Pulmonary artery endothelial cell (primary cell): Measurements from ENCODE around the gene HOXA13. TPM values are rescaled to one million over a fixed set of nuclear protein-coding genes. Genes with fewer than 3 reads are reported as not detected.

Experiments used
- DNase-seq: peaks from one replicate; pipeline ENCODE4 v3.0.0-alpha.2; 2011; ENCODE audit warnings: low read depth, low spot score
- total RNA-seq: library from RNA; depleted of rRNA; stranded (reverse); fragments of >200 nt; gene quantifications from 2 replicates; pipeline ENCODE4 v1.2.3, GENCODE V29; 2014

HOXA13 gene
- total RNA-seq, 1 donor from 2014 or later = not detected

DNA sequence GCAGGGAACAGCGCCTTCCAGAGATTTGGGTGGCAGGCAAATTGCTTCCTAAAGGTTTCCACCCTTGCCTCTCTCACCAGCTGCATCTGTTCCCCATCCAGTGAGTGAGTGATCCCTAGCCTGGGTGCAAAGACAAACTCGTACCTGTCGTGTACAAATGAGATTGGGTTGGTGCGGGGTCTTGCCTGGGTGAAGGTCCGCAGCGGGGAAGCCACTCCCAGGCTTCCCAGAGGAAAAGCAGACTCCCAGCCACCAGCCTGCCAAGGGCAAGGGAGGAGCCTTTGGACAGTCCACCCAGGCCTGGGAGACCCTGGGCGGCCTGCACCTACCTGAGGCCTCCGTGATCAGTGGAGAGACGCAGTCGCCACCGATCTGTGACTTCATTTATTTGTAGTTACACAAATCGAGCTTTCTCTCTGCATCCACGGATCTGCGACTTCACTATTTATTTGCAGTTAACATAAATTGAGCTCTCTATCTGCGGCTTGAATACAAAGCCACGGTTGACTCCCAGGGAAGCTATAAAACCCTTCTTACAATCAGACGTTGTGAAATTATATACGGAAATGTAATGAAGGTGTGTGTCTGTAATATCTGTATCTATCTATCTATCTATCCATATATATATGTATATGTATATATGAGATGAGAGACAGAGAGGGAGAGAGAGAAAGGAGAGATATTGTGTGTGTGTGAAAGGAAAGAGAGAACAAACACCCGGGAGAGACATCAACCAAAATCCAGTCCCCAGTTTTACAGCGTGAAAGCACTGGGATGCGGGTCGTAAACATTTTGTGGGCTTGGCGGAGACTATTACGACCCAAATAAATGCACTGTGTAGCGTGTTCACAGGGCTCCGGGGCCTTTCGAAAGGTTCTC lies 40.4 kb downstream of the HOXA13 start:
- DNase-seq = no peak

DNA sequence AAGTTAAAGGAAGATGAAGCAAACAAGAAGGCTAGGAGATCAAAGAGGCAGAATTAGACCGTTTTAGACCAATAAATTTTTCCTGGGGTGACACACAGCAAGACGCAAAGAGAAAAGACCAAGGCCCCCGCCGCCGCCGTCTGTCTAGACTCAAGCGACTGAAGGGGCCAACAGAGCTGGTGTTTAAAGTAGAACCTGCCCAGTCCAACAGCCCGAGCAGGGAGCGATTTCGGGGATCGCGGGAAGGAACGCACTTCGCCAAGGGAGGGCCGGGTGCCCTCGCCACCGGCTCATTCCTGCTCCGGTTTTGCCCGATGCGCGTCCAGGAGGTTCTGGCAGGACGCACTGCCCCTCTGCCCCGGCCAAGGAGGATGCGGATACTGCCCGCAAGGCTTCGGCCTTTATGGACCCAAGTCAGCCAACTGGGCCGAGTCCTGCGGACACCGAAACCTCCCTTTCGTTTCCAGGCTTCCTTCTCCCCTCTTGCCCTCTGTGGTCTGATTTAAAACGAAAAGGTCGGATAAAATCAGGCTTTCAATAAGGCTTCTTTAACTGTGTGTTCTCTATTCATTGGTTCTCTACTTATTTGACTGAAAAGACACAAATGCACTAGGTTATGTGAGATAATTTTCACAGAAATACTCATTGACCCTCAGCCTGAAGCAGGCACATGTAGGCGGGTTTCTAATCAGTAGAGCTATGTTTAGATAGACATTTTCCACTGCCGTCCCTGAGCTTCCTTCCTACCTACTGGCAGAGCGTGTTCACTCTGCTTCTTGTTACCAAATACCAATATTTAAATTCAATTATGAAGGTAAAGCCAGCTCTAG lies 41.2 kb downstream of the HOXA13 start:
- DNase-seq = no peak

DNA sequence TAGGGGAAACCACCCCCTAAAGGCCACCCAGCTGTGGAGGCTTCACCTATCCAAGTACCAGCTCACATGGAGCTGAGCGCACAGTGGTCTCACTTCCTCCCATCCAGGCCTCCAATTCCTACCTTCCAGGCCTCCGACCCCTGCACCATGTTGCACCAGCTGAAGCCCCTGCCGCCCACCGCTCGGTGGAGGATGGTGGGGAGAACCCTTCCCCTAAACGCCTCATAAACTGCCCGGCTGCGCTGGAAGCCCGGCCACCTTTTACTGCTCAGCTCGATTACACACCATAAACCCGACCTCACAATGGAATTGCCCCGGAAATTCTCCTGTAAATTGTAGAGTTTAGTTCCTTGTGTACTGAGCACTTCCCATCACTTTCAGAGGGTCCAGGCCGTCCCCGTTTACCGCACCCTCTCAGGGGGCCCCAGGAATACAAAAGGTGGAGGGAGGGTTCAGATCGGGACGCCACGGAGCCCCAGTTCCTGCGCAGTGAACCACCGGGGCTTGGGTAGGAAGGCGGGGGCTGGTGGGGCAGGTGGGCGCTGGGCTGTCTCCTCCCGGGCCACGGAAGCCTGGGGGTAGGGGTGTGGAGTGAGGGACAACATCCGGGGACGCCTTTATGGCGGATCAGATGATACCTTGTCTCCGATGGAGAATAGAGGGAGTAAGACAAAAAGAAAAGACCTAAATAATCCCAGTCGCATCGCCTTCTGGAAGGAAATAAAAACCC lies 42.0 kb downstream of the HOXA13 start:
- no peak for DNase-seq

DNA sequence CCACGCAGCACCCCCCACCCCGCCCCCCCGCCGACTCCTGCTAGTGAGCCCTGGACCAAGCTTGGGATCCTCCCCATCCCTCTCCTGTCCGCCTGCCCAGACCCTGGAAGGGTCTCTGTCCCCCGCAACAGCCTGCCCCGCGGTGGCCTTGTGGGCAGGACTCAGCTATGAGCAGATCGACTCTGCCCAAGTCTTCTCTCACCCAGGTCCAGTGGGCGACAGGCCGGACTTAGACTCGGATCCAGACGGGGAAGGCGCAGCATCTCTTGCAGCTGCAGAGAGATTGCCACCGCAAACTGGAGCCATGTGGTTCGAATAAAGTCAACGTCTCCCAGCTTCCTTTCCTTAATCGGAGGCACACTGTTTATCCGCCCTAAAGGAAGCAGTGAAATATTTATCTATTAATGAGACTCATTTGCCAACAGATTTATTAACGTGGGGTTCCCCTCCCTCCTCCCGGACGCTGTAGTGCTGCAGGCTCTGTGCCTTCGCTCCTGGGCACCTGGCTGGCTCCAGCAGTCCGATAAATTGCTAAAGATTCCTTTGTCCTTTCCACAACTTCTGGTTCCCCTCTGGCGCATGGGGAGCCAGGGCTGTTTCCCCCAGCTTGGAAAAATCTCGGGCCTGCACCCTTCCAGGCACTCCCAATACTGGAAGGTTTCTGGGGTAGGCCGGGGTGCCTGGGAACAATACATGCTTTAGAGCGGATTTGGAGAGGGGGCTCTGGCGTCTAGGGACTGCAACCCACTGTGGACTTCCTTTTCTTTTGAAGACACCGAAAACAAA lies 42.8 kb downstream of the HOXA13 start:
- no peak for DNase-seq

DNA sequence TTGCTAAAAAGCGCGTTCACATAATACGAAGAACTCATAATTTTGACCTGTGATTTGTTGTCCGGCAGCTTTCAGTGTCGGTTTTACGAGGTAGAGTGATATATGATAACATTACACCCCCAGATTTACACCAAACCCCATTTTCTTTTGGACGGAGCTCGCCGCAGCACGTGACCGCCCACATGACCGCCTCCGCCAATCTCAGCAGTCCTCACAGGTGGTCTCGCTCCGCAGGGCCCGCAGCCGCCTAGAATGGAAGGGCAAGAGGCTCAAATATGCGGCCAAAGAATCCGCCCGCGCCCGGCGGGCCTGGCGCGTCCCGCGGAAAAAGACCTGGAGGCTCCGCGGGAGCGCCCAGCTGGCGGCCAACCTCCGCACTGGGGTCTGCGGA lies 43.4 kb downstream of the HOXA13 start, which contains the start of gene HOXA7:
TSS of gene HOXA7 (minus strand) at position 168 of the 391 bp plus-strand sequence. CDS start at position 38, 130 bp downstream.
- DNase-seq = no peak

DNA sequence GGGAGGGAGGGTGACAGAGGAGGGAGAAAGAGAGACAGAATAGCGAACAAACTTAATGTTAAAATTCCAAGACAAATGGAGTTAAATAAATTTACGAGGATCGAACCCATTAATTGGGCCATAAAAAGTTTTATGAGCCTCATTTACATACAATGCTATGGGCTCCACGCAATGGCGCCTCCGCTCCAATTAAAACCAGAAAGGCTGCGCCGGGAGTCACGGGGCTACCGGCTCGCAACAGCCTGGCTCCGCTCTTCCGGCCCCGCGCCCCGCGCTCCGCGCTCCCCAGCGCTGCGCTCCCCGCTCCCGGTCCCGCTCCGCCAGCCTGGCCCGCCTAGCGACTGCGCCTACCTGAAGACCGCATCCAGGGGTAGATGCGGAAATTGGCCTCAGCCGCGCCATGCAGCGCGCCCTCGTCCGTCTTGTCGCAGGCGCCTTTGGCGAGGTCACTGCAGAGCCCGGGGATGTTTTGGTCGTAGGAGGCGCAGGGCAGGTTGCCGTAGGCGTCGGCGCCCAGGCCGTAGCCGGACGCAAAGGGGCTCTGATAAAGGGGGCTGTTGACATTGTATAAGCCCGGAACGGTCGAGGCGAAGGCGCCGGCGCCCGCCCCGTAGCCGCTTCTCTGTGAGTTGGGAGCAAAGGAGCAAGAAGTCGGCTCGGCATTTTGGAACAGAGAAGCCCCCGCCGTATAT lies 43.9 kb downstream of the HOXA13 start:
- no peak for DNase-seq

DNA sequence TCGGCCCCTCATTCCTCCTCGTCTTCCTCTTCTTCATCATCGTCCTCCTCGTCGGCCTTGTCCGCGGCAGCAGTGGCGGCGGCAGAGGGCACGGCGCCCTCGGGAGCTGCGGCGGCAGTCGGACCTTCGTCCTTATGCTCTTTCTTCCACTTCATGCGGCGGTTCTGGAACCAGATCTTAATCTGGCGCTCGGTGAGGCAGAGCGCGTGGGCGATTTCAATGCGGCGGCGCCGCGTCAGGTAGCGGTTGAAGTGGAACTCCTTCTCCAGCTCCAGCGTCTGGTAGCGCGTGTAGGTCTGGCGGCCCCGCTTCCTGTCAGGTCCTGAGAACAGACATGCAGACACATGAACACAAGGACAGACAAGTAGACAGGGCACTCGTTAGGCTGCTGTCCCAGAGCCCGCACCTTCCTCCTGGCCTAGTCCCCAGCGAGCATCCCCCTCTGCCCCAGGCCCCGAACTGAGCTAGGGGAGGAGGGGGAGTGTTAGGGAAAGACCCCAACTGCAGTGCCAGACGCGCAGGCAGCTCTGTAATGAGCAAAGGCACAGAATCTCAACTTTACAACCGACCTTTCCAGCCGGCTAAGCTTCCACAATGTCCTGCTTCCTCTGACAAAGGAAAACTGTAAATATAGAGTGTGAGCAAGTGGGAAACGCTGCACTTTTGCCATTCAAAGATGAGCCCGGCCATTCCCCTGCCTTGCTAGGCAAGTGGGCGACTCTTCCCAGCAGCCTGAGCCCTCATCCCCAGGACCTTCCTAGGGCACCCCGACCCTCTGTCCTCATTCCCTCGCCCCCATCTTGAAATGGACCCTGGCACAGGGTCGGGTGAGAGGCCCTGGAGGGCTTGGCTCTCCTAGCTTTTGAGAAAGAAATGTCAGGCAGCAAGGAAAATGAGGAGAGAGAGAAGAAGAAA lies 44.7 kb downstream of the HOXA13 start:
- DNase-seq = no peak

DNA sequence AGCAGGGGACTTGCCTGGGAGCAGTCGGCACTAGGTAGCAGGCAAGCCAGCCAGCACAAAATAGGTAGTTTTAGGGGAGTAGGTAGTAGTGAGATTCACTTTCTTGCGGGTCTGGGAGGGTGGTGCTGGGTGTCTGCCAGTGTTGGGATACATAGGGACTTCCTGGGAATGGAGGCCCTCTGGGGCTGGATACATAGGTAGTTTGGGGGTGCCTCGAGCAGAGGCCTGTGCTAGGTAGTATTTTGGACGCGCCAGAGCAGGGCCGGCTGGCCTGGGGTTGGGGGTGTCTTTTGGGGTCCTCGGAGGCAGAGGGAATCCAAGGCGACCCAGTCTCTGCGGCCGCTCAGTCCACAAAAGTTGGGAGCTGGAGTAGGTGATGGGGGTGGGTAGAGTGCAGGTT lies 45.5 kb downstream of the HOXA13 start:
- no peak for DNase-seq

DNA sequence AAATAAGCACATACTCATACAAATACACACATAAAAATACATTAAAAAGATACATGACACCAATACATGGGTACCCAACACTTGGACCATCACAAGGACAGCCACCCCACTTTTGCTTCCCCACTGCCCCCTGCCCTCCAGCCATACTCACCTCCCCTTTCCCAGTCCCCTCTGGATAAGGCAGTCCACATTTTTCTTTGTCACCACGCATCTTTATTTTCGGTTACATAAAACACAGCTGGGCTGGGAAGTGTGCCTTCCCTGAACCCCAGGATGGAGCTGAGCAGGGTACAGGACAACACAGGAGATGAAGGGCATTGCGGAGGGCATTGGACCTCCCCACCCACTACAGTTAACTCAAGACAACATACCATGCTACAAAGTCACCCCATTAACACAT lies 46.4 kb downstream of the HOXA13 start:
- DNase-seq = no peak

DNA sequence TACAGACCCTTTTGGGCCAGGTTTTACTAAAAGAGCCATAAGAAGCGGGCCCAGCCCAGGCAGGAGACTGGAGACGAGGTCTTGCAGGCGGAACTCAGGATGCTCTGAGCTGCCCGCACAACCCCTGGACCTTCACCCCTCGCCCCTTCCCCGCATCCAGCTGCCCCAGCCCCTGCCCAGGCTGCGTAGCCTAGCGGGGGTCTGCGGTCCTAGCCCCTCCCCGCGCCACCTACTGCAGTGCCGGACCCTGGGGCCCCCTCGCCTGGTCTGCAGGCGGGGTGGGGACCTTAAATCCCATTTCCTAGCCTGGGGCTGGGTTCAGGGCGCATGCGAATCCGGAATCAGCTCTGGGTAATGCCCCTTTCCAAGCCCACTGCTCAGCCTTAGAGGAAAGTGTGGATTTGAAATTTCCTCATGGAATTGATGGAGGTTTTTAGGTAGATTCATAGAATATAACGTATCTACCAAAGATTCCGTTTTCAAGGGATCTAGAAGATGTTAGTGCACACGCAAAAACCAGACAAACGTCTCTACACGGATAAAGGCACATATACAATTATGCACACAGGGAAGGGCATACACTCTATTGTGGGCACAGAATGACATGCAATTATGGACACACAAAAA lies 47.0 kb downstream of the HOXA13 start:
- DNase-seq = no peak

DNA sequence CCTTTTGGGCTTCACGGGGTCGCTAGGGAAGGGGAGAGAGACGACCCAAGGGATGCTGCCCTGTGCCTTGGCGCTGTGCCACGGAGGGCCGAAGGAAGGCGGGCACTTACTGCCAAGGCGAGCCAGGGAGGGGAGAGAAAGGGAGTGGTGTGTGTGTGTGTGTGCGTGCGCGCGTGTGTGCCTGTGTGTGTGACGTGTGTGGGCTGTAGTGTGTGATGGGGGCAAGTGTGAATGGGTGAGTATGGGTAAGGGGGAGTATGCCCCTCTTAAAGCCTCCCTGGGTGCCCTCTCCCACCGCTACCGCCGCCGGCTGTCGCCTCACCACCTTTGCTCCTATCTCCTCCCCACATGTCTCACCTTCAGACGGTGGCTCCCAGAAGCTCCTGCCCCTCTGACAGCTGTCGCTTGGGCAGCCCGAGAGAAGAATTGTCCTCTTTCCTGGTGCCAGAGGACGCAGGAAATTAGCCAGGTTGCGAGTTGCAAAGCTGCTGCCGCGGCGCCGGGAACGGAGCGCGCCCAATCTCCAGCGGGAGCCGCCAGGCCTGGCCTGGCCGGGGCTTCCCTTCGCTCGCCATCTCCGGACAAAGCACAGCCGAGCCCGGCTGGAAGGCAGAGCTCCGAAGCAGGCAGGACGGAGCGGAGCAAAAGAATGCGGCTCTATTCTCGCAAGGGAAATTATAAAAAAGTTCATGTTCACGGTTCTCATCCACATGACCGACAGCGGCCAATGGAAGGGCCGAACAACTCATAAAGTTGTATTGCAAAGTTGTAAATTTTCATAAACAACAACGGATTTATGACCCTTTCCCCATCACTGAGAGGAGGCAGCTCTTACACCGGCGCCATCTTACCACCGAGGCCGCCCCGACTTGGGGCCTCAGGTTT lies 47.7 kb downstream of the HOXA13 start, which contains the start of gene HOXA3:
TSS of gene HOXA3 (minus strand) at position 653 of the 885 bp plus-strand sequence. CDS start 41,943 bp downstream, outside the sequence.
- DNase-seq = no peak

DNA sequence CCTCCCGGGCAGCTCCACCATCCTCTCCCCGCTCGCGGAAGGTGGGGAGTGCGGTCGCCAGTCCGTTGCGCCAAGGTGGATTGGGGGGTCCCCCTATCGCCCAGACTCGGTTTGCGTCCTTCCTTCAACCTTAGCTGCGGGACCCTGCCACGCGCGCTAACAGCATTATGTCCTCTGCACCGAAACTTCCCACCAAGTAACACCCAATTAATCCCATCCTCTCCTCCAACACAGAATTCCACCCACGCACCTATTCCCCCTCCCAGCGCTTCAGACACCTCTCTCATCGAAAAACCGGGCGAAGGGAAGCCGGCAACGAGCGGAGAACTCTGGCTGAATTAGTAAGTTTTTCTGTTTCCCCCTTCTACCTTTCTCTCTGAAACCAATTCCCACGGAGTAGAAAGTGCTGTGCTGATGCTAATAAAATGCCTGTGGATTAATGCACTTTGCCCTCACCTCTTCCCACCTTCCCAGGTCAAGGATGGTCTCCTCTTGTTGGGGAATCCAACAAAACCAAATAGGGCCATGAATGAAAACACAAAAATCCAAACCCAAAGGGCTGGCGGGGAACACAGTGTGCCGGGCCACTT lies 48.5 kb downstream of the HOXA13 start:
- no peak for DNase-seq

DNA sequence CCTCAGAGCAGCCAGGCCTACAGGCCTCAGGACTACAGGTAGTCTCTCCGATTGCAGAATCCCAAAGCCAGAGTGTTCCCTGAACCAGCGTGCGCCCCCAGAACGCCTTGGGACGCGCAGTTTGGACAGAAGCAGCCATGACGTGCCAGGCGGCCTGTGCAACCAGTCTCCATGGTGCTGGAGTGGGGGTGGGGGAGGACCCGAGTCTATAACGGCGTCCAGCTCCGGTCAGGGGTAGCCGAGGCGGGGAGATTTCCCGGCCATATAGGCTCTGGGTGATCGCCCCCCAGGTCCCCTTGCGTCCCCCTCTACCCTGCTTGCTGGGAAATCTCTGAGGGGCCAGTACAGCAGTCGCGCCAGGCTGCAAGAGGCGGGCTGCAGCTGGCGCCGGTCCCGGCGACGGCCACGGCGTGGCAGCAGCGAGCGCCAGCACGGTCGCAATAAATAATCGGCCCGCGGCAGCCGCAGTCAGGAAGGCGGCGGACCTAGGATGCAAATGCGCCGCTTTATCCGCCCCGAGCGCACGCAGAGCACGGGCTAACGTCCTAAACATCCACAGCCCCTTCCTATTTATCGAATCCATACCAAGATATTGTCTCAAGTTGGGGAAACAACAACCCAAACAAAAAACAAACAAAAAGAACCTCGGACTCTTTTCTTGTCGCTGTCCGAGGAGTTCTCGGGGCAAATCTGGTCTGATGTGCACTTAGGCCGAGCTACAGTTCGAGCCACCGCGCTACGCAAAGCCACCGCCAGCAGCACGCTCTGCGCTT lies 49.1 kb downstream of the HOXA13 start:
- no peak for DNase-seq

DNA sequence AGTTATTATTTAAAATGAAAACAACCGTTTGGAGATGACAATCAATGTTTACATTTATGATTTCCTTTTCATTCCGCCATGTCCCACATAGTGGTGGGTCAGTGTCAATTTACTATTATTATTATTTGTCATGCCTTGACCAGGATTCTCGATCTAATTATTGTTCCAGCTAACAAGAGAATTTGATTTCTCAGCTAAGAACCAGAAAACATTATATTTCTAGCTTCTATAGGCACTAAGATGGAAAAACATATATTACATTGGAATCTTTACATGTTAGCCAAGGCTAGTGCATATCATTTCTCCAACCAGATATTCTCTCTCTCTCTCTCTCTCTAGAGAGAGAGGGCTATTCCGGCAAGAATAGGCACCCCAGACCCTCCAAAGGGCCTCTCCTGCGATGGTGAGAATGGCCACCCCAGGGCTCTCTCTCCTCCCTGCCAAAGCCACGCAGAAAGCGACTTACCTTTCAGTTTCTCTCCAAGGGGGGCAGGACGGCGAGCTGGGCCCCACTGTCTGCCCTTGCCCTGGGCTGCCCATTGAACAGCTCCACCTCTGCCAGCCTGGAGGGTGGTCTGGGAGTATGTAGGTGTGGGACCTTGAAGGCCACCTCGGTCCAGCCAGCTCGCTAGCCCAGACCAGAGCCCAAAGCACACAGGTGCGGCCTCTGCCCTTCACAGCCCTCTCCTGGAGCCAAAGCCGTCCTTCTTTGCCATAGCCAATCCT lies 49.9 kb downstream of the HOXA13 start:
- no peak for DNase-seq

DNA sequence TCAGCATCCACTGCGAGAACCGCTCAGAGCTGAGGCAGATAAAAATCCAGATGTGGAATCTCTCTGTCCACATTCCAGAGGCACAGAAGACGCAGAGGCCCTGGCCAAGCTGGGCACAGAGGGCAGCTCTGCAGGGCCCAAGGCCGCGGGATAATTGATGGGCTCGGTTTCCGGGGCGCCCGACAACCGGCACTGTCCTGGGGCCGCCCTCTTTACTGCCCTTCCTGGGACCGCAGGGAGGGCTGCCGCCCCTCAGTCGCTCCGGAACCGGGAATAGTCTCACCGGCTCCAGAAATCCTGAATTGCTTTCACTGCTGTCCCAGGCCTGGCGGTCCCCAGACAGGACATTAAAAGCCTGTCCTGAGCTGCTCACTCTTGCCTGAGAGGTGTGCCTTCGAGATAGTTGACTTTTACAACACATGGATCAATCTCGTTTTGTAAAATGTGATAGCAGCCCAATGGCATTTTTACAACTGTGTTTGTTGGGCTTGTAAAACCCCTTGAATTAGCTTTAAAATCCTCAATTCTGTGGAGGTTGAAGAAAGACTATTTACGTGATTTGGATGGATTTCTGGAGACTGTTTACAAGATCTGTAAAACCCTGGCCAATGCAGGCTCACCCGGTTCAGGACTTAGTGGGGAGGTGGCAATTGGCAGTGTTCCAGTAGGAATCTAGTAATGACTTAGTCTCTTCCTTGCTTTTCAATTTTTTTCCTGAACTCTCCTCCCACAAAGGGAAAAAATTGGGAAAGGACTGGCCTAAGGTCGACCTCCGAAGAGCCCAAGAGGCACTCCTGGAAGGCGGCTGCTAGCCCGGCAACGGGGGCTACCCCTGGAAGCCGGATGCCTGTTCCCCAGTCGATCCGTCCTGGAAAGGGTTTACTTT lies 50.9 kb downstream of the HOXA13 start:
- no peak for DNase-seq
